Thoracic aorta endothelial cell (primary cell): Measurements from ENCODE around the gene BNIP2. TPM values are rescaled to one million over a fixed set of nuclear protein-coding genes. Genes with fewer than 3 reads are reported as not detected.

Source experiments
- total RNA-seq: library from RNA; depleted of rRNA; stranded (reverse); fragments of >200 nt; gene quantifications from 2 replicates; pipeline ENCODE4 v1.2.3, GENCODE V29; 2012

Gene BNIP2, protein sequence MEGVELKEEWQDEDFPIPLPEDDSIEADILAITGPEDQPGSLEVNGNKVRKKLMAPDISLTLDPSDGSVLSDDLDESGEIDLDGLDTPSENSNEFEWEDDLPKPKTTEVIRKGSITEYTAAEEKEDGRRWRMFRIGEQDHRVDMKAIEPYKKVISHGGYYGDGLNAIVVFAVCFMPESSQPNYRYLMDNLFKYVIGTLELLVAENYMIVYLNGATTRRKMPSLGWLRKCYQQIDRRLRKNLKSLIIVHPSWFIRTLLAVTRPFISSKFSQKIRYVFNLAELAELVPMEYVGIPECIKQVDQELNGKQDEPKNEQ
- total RNA-seq = 256 and 296 TPM in 2 replicates

DNA sequence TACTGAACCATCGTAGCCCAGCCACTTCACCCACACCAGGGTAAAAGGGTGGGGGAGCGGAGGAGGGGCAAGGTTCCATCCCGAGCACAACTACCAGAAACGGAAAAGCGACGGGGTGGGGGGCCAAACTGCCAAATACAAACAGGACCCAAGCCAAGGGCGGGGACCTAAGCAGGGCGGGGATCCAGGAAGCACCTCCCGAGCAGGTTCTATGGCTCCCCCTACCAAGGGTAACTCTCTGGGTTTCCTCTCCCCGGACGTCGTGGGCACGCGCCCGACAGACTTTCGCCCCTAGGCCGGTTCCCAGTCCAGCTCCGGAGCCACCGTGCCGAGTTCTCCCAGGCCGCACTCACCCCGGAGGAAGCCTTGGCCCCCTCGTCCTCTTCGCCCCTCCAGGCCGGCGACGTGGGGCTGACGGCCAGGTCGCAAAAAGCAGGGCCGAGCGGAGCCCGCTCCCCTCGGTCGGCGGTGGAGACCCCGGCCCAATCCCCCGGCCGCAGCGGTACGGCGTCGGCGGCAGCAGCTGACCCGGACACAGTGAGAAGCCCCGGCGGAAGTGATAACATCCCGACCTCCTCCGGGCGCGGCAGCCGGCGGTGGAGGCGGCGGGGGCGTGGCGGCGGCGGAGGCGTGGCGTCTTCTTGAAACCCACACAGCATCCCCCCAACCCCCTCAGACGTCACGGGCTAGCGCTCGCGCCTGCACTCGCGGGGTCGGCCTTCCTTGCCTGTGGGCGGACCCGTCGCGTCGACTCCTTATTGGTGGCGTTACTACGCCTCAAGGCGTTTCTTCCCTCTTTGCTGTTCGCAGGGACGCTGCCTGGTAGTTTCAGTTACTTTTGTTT is at the start of gene BNIP2:
Gene BNIP2 (minus strand): TSS at position 539 of the 844 bp plus-strand sequence. CDS start 6,863 bp downstream, outside the sequence.

DNA sequence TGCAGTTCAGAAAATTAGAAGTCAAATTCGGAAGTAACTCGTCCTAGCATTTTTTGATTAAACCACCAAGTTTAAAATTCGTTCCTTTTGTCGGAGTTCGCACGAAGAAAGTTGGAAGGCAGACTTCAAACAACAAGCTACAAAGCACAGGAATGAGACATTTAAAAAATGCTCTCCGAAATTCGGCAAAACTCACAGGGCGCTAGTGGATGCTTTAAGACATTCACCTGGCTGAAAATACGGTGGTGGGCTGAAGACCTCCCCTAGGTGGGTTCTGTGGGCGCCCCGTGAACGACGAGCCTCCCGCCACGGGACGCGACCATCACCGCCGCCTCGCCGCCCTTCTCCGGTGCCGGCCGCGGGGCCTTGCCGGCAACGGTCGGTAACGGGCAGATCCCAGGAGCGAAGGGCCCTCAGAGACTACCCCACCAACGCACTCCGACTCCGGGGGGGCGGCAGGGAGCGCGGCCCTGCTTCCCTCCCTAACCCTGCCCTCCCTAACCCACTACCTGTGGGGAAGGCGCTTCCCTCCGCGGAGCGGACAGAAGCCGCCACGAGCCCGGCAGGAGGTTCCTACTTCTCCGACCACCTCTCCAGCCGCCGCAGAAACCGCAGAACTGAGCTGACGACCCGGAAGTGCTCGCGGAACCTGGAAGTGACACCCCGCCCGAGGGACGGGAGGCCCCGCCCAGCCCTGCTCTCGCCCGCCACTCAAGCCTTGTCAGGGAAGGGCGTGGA is 32.1 kb downstream of the BNIP2 start, which contains the start of gene GTF2A2:
Gene GTF2A2 (minus strand): TSS at position 619 of the 738 bp plus-strand sequence. CDS start 5,238 bp downstream, outside the sequence.

DNA sequence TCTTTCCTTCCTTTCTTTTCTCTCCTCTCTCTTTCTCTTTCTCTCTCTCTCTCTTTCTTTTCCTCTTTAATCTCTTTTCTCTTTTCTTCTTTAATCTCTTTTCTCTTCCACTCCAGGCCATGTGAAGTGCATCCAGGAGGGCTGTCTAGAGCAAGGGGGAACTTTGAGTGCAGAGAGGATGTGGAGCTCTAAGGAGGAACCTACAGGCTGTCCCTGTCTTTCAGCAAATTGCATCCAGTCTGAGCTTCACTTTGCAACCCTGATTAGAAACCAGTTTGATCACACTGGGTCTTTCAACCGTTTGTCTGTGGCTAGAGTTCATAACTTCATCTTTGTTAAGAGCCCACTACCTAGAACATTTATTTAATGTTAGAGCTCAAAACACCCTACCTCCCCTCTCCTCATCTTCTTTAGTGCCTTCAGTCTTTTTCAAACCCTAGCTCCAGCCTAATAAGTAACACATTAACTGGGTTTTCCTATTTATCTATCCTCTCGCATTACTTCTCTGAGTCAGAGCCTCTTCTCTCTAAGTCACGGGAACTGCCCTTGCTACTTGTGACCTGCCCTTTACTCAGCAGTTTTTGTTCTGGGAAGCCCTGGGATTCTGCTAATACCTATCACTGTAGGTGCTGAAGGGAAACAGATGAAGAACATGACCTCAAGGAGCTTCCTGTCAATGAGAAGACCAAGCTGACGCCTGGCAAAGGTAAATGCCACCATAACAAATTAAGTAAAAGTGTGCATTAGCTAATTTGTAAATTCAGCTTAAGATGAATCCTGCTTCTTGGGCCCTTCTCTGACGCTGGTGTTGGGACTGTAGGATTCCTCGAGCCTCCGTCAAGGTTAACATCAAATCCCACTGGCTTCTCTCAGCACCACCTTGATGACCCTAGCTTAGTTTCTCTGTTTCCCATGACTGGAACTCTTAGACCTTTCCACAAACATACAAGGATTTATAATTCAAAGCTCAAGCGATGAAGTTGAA is 77.6 kb downstream of the BNIP2 start, which contains the start of gene GCNT3:
Gene GCNT3 (plus strand): TSS at position 508 of the 985 bp plus-strand sequence. CDS start 6,456 bp downstream, outside the sequence.

Other genes starting within 250 kb of the BNIP2 start
- gene GCNT3, start 77.5 kb downstream of the BNIP2 start, total RNA-seq = not detected in 2 replicates
- 53.3 and 64.1 TPM in 2 replicates for gene GTF2A2, start 31.8 kb downstream of the BNIP2 start, total RNA-seq